Measurements from ENCODE around the gene LEMD2.

DNA sequence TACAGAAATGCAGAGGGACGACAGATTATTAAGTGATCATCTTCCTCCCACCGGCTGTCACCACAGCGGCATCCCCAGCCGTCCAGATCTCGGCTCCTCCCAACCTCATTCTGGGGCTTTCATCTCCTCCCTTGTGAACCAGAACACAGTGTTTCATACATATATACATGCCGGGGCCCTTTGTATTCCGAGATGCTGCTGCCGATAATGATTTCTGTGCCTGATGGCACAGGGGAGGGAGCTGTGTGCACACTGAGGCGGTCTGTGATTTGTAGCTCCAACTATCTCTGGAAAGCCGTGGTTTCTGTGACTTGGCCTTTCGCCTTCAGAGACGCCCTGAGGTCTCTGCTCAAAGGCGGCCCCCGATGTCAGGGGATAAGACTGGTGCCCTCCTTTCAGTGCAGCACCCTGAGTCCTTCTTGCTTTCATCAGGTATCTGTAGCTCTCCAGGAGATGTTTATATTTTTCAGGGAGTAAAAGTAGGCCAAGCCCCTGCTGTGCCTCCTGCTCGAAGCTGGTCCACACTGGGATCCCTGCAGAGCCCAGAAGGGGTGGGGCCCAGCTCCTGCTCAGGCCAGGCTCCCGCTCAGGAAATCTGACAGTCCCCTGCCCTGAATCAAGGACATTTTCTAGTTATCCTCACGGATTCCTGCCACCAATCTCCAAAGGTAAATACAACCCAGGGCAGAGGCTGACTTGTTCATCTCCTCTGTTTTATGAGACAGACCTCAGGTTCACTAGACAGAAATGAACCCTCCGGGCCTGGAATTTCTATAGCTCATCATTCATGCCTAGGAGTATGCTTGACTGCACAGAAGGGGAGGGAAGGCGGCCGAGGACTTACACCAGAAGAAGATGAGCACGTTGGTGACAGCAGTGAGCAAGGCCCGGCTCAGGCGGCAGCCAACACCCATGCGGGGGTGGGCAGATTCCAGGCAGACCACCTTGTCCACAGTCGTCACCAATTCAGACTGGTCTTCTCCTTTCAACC lies 11.2 kb downstream of the LEMD2 start:
- TF ChIP-seq CTCF (IDR thresholded peaks at IDR 0.05) (no peak), POLR2A (IDR thresholded peaks at IDR 0.05) (no peak)
